ENCODE measurements around the gene ADGRB3.
A peak's percentile ranks its signal among the peaks of the same experiment; 100 is the strongest.

ADGRB3 gene

DNA sequence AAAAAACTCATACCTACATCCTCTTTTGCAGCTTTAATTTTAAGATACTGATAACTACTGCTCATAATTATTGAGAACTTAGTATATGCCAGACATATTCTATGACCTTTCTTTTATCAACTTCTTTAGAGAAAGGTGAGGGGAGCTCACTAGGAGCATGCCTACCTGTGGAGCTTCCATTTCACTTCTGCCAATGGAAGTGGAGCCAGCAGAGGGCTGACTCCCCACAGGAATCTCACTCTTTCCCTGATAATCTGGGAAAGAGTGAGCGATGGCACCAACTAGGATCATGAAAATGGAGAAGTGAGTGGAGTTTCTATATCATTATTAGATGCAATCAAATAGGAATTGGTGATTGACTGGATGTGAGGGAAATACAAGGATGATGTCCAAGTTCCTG, 676.8 kb downstream of the ADGRB3 start:
- DNase-seq = no peak

DNA sequence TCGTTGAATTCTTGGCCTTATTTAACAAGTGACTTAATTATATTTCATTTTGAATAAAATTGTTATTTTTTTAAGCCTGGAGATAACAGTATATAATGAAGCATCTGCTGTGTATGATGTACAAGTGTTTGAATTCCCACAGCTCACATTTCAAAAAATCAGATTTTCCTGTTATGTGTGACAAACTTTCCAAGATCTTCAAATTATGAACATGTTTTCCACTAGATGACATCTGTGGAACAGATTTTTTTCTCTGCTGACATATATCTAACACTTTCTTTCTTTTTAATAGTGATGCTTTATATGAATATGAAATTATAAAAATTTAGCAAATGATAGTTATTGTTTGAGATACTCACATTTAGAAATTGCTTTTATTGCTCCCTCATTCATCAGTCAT, 678.9 kb downstream of the ADGRB3 start:
- no peak for DNase-seq

DNA sequence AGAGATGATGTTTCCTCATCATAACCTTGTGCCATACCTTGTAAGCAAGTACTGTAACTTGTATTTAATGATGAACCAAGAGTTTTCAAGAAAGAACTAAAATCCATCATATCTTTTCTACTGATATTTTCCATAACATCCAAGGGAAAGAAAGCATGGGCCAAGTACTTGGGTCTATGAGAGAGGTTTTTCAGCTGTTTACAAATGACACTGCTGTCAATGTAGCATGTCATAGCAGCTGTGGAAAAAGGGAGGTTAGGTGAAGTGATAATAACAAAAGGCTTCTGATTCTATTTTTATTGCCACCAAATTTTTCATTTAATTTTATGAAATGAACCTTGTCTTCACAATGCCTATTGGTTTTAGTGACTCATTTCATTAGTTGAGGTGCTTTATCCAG, 679.4 kb downstream of the ADGRB3 start:
- DNase-seq = no peak

DNA sequence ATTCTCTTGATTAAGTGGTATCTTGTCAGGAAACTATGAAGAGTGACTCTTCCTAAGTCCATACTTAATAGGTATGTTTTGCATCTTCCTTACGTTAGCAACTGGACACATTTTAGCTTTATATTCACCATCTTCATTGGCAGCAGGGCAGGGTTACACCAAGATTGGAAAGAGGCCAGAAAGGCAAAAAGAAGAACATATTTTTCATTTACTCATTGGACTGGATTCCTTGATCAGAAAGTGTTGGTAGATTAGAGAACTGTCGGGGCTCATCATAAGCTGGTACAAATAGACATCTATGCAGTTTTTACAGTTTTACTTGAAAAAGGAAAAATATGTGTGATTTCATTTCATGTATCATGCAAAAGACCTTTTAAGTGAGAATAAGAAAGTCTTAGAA, 696.8 kb downstream of the ADGRB3 start:
- no peak for DNase-seq

DNA sequence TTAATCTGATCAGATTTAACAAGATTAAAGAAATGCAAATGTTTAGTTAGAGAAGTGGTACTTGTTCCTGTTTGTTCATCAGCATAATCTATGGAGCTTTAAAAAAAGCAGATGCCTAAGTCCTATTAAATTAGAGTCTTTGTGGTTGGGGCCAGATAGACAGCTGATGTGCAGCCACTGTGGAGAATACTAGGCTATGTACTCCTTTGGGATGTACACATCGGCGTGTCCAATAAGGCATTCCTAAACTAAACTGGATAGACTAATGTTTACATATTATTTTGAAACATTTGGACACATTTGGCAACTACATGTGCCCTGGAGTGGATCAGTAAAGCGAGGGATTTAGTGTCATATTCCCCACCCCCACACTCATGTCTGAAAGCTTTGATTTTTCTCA, 702.2 kb downstream of the ADGRB3 start:
- no peak for DNase-seq

GRCh38 chr6:69338431-69339162, 703.5 kb downstream of the ADGRB3 start:
- no peak for DNase-seq

- no peak for DNase-seq
These were observed 704.1 kb downstream of the ADGRB3 start for GRCh38 chr6:69339163-69339550.

- DNase-seq = no peak
These were observed 705.1 kb downstream of the ADGRB3 start for GRCh38 chr6:69340196-69340595.

DNA sequence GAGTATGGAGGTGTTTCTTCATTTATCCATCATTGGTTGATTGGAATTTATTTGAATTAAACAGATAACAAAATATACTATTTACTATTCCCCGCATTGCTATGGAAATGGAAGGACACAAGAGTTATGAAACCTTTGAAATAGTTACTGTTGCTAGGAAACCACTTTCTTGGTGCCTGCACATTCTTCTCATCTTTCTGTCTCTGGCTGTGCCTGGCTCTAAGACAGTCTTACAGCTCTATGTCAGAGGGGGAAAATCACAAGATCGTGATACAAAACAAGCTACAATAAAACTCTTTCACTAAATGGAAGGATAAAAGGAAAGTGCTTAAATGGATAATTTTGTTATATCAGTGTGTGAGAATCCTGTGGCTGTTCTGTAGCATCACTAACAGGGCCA, 708.8 kb downstream of the ADGRB3 start:
- DNase-seq = peak in 3 of 56 donors; percentile 1 to 17 (median 9)

DNA sequence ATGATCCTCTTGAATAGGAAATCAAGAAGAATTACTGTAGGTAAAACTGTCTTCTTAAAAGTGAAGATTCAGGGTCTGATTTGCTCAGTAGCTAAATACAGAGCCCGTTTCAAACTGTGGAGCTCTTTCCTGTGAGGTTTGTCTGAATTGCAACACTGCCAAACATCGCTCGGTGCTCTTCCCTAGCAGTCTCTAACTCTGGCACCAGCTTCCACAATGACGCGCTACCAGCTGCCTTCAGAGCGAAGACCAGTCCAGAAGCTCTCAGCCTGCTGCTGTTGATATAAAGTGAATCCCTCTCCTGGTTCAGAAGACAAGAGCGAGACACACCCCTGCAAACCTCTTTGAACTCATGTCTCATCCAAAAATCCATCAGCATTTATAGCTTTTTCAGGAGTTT, 714.7 kb downstream of the ADGRB3 start:
- peak in 35 of 56 donors; percentile 2 to 66 (median 22) for DNase-seq

DNA sequence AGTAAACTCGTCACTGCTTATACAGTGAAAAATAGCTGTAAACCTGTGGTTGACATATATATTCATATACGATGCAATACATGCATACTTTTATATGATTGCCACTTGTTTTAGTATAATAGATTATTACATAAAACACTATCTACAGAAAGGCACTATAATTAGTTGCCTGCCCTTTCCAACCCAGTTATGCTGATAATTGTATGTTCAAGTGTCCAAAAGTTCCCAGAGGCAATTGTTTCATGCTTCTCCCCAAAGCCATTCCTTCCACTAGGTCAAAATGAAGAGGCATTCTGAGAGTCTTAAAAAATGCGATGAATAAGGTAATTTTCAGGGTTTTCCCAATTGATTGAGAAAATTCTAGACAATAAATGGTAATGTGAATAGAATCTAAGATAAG, 727.1 kb downstream of the ADGRB3 start:
- no peak for DNase-seq

- no peak for DNase-seq
These were observed 731.7 kb downstream of the ADGRB3 start for GRCh38 chr6:69366831-69367230.

GRCh38 chr6:69368613-69369012, 733.5 kb downstream of the ADGRB3 start:
- DNase-seq = no peak

- peak in 2 of 56 donors; percentile 1 to 4 for DNase-seq
These were observed 735.7 kb downstream of the ADGRB3 start for GRCh38 chr6:69370763-69371162.

DNA sequence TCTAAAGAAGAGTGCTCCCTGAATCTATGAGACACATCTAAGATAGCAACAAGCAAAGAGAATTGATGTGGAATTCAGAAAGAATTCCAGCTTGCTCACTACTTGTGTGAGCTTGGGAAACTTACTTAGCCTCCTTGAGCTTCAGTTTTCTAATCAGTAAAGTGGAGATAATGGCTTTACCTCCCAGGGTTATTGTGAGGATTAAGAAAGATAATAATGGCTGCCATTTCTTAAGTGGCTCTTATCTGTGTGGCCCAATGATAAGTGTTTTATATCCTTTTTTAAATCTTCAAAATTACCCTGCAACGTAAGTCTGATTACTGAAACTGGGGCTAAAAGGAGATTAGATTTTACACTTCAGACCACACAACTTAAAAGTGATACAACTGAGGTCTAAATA, 743.2 kb downstream of the ADGRB3 start:
- no peak for DNase-seq

DNA sequence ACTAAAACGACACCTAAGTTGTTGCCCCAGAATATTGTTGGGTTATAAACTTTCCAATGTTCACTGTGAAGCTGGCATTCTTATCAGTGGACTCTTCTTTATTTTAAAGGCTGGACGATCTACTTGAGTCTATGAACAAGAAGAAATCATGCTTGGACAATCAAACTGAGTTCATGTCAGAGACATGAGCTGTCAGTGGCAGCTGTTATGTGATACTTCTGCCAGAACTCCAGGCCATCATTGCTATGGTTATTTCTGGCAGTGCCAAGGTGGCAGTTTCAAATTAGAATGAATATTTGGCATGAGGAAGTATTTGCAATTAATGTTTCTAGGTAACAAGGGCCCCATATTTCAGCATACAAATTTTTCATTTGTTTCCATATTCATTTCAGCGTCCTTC, 744.4 kb downstream of the ADGRB3 start:
- DNase-seq = no peak

DNA sequence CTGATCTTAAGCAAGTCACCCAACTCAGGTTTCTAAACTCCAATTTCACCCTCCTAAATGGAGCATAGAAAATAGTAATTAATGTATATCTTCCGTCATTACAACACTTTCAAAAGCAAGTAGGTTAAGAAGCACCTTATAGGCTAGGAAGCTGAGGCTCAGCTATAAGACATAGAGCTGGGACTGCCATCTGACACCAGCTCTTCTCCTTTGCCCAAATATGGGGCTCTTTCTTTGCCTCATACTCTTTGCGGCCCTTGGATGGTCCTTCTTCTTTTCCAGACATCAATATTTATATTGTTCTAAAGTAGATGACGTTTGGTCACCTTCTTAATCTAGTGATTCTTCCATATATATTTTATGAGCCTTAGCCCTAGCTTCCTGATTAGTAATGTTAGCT, 748.5 kb downstream of the ADGRB3 start:
- no peak for DNase-seq

DNA sequence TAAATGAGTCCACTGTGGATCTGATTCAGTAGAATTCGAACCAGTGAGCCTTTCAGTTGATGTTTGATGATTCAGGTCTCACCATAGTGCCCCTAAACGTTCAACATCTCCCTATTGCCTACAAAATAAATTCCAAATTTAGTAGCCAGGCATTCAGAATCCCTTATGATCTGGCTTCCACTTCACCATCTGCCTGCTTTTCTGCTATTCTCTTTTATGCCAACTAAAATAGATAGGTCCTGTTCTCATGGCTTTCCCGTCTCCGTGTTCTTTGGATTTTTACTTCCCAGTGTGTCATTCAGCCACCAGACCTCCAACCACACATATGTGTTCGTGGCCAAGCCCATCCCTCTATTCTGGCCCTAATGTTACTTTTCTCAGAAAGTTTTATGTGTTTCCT, 751.3 kb downstream of the ADGRB3 start:
- DNase-seq = no peak

- DNase-seq = no peak
These were observed 755.0 kb downstream of the ADGRB3 start for GRCh38 chr6:69390125-69390524.

DNA sequence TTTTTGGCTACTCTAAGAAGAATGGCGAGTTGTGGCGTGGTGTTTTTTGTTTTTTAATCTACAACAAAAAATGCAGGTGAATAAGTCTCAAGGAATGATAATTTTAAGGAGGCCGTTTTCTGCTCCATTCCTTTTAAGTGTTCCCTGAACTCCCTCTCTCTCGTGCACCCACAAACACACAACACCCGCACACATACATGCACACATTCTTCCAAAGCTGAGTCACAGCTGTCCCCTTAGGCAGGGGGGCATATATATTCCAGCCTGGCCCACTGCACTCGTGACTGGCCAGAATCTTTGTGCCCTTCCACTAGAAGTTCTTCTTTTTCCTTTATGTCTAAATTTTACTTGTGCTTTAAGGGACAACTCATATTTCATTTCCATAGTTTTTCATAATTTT, 756.0 kb downstream of the ADGRB3 start:
- no peak for DNase-seq

DNA sequence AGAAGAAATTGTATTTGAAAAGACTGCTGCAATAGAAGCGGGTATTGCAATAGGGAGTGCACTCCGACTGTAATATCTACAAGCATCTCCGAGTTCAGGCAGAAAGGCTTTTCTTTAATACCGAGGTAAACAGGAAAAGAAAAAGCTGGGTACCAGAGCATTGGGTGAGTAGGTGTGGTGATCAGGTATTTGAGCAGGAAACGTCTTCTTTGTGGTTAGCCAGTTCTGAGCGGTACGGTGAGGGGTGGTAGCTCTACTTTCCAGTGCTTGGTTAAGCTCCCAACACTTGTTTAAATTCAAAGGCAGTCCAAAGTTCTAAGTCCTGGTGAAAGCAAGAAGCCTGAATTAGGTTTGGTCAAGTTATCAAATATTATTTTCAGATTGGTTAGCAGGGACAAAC, 757.7 kb downstream of the ADGRB3 start:
- no peak for DNase-seq

- no peak for DNase-seq
These were observed 763.2 kb downstream of the ADGRB3 start for GRCh38 chr6:69398311-69398710.

- peak in 10 of 56 donors; percentile 2 to 40 (median 10) for DNase-seq
These were observed 763.6 kb downstream of the ADGRB3 start for GRCh38 chr6:69398729-69399128.

- DNase-seq = no peak
These were observed 773.8 kb downstream of the ADGRB3 start for GRCh38 chr6:69408886-69409285.
